Gastrocnemius medialis (tissue), 4 donors: ENCODE data around the gene BRS3.

Experiments used
- CTCF ChIP-seq, 5 experiments: fragments of 450-650 bp in 3 of 5; fragments of 200-600 bp in 2 of 5; sonication (generic) in 2 of 5; IDR thresholded peaks in 4 of 5; conservative IDR thresholded peaks in 1 of 5; 1 replicate in 4 of 5; 2 replicates in 1 of 5; pipeline ENCODE4 v1.5.1; 2016 to 2019; ENCODE audit warnings: antibody characterized with exemption in 5 of 5, mild to moderate bottlenecking in 3 of 5, moderate library complexity in 3 of 5
- POLR2A ChIP-seq, 2 donors: fragments of 450-650 bp; IDR thresholded peaks; one replicate each; pipeline ENCODE4 v1.6.1; 2017; ENCODE audit warnings: antibody characterized with exemption in 2 of 2, mild to moderate bottlenecking in 2 of 2, moderate library complexity in 2 of 2

GRCh38 chrX:136495043-136495442 lies 7.3 kb downstream of the BRS3 start:
- TF ChIP-seq POLR2A (IDR thresholded peaks at IDR 0.05): no peak
- TF ChIP-seq CTCF (IDR thresholded peaks at IDR 0.05 in 4 of 5, conservative IDR thresholded peaks at IDR 0.05 in 1 of 5): no peak
